Ramos (cell line): Measurements from ENCODE around the gene PLPP7.
"Not testable (repeated sequence)": the region's sequence is repeated elsewhere in the genome, so short reads cannot be mapped to it uniquely, and the experiment has no call there.

Experiments
- in situ Hi-C: fragments of 300-500 bp; cut with MboI; formaldehyde crosslinking; loops from one replicate; pipeline ENCODE4 v1.14.3; 2022; ENCODE audit warnings: low sequenced_read_pairs; ENCODE audit not compliant: unreplicated experiment

PLPP7 gene

DNA sequence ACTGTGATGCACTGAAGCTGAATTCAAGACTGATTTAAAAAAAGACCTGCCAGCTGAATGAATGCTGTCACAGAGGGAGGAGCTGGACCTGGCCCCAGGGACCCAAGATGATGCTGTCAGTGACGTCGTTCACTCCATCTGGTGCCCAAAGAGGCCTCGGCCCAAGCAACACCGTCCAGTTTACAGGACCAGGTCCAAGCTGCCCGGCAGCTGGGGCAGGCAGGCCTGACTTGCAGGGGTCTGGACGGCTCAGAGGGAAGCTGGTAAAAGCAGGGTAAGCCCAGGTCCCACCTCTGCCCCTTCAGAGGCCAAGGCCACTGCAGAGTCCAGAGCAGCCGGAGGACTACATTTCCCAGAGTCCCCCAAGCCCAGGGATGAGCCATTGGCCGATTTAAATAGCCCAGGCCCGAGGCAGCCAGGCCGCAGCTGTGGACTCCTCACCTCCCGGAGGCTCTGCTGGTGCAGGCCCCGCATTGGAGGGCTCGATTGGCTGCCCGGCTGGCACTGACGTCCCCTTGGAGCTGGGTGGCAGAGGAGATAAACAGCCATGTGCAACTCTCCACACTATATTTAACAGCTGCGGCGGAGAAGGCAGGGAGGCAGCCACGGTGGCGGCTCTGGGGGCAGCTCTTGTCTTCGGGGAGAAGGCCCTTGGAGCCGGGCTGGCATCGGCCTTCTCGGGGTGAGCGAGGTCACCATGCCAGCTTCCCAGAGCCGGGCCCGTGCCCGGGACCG, at the start of gene PLPP7:
Gene PLPP7, plus strand, starts transcription at position 423 of the 735 bp plus-strand sequence. Its CDS starts 275 bp downstream, at position 698.
- in situ Hi-C loops = no loop called here

DNA sequence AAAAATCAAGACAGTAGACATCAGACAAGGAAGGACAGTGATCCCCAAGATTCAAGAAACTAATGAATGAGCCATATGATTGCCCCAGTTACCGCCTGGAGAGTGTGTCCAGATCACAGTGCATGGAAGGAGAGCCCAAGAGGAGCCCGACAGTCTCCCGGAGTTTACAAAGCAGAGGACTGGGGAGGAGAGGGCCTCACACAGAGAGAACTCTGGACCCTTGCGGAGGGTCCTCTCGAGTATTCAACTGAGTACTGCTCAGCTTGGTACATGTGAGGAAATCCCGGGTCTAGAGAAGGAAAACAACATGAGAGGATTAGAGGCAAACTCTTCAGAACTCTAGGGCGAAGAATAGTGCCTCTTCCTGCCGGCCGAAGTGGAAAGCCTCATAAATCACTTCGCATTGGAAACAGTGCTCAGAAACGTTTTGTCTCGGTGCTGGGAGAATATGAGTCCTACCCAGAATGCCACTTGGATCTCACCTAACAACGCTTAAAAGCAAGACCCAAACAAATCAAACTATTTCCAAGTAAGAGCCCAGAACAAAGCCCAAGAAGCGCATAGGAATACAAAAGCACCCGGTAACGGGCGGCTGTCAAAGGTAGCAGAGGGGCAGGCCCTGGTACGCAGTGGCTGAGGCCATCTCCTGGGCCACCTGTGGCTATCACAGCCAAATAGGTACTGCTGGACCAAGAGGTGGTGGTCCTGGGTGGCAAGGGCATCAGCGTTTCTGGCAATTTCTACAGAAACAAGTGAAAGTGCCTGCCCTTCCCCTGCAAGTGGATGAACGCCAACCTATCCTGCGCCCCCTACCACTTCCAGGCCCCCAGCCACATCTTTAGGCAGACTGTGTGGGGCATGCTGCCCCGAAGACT, 49.2 kb upstream of the PLPP7 start:
- in situ Hi-C loops = no loop called here

DNA sequence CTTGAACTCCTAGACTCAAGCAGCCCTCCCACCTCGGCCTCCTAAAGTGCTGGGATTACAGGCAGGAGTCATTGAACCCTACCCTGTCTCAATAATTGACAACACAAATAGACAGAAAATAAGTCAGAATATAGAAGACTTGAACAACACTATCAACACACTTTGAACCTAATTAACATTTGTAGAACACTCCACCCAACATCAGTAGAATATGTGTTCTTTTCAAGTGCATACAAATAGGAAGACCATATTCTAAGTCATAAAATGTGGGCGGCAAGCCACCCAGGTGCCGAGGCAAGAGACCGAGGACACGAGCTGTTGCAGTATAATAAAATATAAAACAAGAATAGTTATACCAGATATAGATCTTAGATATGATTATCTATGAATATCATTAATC, 45.2 kb upstream of the PLPP7 start:
- in situ Hi-C loops = not testable (repeated sequence)

- in situ Hi-C loops = no loop called here
These were observed 42.9 kb upstream of the PLPP7 start for GRCh38 chr9:131246618-131247017.

DNA sequence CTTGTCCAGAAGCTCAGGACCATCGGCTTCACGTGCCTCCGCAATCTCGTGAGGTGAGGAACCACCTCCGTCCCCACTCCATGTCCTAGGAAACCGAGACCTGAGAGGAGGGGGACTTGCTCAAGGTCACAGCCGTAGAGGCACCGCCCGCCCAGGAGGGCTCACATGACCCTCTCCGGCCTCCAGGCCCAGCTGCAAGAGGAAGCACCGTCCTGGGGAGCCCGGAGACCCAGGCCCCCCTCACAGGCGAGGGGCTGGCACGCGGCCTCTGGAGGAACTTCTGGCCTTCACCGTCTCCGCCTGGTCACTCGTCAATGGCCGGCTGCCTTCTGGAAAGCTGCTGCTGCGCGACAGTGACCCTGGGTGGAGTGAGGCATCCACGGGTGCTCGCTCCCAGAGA, 37.4 kb upstream of the PLPP7 start:
- in situ Hi-C loops = loop anchor here (25.0 kb wide), 1 partner anchor 1135 kb away; no protein-coding TSS in a partner anchor

DNA sequence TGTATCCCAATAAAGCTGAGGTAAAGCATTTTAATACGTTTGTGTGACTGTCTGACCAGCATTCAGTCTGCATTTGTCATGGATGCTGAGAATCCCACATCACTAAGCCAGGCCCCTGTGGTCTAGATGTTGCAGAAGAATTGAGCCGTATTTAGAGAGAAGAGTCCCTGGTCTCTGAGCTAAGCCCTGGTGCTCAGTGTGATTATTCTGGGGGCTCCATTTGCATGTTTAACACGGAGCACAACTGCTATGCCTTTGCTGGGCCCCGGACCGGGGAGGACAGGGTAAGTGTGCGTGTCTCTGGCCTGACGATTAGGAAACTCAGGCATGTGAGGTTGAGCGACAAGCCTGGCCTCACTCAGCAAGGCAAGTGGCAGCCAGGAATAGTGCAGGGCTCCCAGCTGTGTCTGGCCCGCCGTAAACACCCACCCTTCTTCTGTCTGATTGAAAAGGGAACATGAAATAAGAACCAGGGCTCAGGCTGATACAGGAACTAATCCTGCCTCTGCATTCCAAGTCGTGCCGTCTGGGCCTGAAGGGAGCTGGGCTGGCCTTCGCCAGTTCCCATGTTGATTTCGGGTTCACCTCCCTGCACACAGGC, 35.5 kb upstream of the PLPP7 start:
- in situ Hi-C loops = loop anchor here (25.0 kb wide), 1 partner anchor 1133 kb away; no protein-coding TSS in a partner anchor

- in situ Hi-C loops = loop anchor here (25.0 kb wide), 1 partner anchor 1133 kb away; no protein-coding TSS in a partner anchor
These were observed 34.9 kb upstream of the PLPP7 start for GRCh38 chr9:131254626-131255025.

DNA sequence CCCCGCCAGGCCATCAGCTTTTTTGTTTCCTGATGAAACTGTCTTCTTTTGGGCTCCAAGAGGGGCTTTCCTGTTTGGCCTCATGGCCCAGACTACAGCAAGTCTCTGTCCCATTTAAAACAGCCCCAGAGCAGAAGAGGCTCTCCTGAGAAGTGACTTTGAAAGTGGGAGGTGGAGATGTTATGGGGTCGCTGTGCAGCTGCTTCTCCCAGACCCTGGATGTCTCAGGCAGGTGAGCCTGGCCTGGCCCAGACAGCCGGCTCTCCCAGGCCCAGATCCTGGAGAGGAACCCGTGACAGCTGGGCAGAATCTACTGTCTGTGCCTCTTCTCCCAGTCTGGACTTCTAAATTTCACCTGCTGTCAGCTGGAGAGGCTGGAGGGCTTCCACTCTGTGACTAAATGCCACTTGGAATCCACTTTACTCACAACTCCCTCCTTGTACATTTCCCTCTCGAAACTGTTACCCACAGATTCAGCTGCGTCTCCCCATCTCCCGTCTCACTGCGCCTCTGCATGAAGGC, 33.8 kb upstream of the PLPP7 start:
- in situ Hi-C loops = loop anchor here (25.0 kb wide), 1 partner anchor 1132 kb away; no protein-coding TSS in a partner anchor

GRCh38 chr9:131257266-131258025, 32.1 kb upstream of the PLPP7 start:
- in situ Hi-C loops = loop anchor here (25.0 kb wide), 1 partner anchor 1130 kb away; no protein-coding TSS in a partner anchor

- in situ Hi-C loops = loop anchor here (25.0 kb wide), 1 partner anchor 1129 kb away; no protein-coding TSS in a partner anchor
These were observed 31.3 kb upstream of the PLPP7 start for GRCh38 chr9:131258186-131258585.

DNA sequence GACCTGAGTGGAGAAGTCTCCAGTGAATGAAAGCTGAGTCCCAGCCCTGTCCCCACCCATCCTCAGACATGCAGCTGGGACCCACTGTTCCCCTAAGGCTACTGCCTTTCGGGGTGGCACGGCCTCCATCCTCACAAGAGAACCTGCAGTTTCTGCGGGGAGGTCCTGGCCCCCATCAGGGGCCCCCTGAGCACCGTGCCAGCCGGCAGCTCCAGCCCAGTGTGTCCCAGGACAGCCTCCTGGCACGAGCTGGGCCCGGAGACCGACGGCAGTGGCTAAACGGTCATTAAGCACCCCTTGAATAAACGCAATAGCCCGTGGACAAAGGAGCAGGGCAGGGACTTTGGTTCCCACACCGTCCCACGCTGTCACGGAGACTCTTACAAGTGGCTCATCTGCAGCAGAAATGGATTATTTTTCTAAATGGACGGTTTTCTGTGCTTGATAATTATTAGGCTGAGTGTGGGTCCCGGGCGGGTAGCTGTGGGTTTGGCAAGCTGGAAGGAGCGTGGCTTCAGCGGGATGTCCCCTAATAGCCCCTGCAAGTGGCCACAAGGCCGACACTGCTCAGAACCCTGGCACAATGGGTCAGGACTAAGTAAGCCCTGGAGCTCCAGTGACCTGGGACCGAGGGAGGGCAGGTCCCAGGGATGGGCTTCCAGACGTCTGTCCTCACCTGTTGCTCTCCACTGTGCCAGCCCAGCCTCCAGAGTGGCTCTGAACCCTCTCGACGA, 30.7 kb upstream of the PLPP7 start:
- in situ Hi-C loops = loop anchor here (25.0 kb wide), 1 partner anchor 1128 kb away; no protein-coding TSS in a partner anchor

DNA sequence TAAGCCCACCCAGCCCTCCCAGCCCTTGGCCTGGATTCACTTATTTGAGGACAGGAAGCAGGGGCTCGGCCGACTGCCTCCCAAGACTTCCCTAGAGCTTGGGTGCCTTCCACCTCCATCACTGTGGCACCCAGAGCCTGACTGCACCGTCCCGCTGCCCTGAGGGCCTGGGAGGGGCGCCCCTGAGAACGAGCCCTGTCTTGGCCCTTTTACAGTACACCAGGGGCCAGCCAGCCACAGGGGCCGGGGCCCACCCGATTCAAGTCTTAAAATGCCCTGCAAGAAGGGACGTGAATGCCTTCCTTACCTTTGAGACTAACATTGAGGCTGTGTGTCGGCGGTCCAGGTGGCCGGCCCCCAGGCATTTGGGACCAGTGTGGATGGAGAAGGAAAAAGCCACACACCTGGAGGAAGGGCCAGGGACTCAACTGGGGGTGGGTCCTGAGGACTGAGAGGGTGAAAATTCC, 30.1 kb upstream of the PLPP7 start:
- in situ Hi-C loops = loop anchor here (25.0 kb wide), 1 partner anchor 1128 kb away; no protein-coding TSS in a partner anchor

DNA sequence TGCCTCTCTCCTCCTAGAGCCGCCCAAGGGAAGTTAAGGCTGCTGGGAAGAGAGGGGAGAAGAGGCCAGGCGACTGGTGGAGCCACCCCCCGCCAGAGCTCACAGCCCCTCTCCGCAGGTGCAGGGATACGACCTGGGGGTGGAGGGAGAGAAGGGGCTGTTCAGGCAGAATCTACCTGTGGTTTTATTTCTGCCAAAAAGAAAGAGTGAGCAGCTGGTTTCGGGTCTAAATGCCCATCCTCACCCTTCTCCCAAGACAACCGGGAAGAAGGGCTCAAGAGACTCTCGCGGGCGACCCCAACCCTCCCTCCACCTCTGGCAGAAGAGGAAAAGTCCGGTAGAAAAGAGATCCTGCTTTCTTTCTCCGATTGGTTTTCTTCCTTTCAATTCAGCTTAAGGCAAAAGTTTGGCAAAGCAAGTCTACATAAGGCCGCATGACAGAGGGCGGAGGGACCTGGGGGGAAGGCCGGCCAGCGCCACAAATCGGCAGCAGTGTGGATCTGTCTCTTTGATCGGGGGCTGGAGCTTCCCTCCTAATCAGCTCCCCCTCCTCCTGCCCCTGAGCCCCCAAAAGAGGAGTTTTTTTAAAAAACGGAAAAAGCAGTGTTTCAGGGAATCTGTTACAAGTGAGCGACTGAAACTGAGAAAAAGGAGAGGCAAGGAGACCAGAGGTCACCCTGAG, 29.5 kb upstream of the PLPP7 start:
- in situ Hi-C loops = loop anchor here (10.0 to 25.0 kb wide), 2 partner anchors 475 to 1127 kb away; no protein-coding TSS in a partner anchor

- in situ Hi-C loops = loop anchor here (10.0 to 25.0 kb wide), 2 partner anchors 474 to 1126 kb away; no protein-coding TSS in a partner anchor
These were observed 28.6 kb upstream of the PLPP7 start for GRCh38 chr9:131260751-131261452.

- in situ Hi-C loops = loop anchor here (10.0 to 25.0 kb wide), 2 partner anchors 472 to 1125 kb away; no protein-coding TSS in a partner anchor
These were observed 27.0 kb upstream of the PLPP7 start for GRCh38 chr9:131262327-131263032.

GRCh38 chr9:131263033-131263343, 26.5 kb upstream of the PLPP7 start:
- in situ Hi-C loops = loop anchor here (10.0 to 25.0 kb wide), 2 partner anchors 472 to 1124 kb away; no protein-coding TSS in a partner anchor

DNA sequence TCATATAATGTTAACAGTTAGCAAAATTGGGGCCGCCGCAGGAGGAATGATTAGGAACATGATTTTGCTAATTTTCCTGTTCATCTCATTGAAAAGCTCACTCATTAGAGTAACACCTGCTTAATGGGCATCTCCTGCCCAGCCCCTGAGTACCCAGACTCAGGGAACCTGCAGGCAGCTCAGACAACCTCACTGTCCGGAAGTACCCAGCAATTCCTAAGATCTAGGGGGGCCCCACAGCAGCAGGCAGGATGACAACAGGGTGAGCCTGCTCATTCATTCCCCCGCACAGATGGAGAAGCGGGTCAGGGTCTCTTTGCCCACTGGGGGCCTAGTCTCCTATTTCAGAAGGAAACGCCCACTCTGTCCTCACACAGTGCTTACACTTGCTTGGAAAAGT, 25.8 kb upstream of the PLPP7 start:
- in situ Hi-C loops = loop anchor here (10.0 to 25.0 kb wide), 2 partner anchors 471 to 1124 kb away; no protein-coding TSS in a partner anchor
